BLaER1 treated with 17β-estradiol and CSF1 and Interleukin-3, amounts not matched to agents 10 nM and 100 nM (cell line): ENCODE results near the gene DPEP1.
"Not testable (repeated sequence)": the region's sequence is repeated elsewhere in the genome, so short reads cannot be mapped to it uniquely, and the experiment has no call there.

Experiments used
- H3K27ac ChIP-seq, 11 experiments: shearing (Covaris generic); formaldehyde crosslinking; 2 replicates each; pipeline ENCODE4 v1.8.1; 2022
- H3K27me3 ChIP-seq, 11 experiments: shearing (Covaris generic); formaldehyde crosslinking; 2 replicates each; pipeline ENCODE4 v1.8.1; 2022
- H3K36me3 ChIP-seq, 11 experiments: shearing (Covaris generic); formaldehyde crosslinking; 2 replicates each; pipeline ENCODE4 v1.8.1; 2022
- H3K4me1 ChIP-seq, 10 experiments: shearing (Covaris generic); formaldehyde crosslinking; 2 replicates each; pipeline ENCODE4 v1.8.1; 2022
- H3K4me2 ChIP-seq, 11 experiments: shearing (Covaris generic); formaldehyde crosslinking; 2 replicates each; pipeline ENCODE4 v1.8.1; 2022
- H3K4me3 ChIP-seq, 10 experiments: shearing (Covaris generic); formaldehyde crosslinking; 2 replicates each; pipeline ENCODE4 v1.8.1; 2022
- H3K9ac ChIP-seq, 11 experiments: shearing (Covaris generic); formaldehyde crosslinking; 2 replicates each; pipeline ENCODE4 v1.8.1; 2022
- H3K9me3 ChIP-seq, 11 experiments: shearing (Covaris generic); formaldehyde crosslinking; replicated peaks in 1 of 11; 2 replicates each; pipeline ENCODE4 v1.8.1; 2022
- H4K20me1 ChIP-seq, 11 experiments: shearing (Covaris generic); formaldehyde crosslinking; 2 replicates each; pipeline ENCODE4 v1.8.1; 2022
- Cebpa-rat ChIP-seq, 11 experiments: shearing (Covaris generic); IDR thresholded peaks; 2 replicates each; pipeline ENCODE4 v1.8.1; 2022

The DPEP1 gene

DNA sequence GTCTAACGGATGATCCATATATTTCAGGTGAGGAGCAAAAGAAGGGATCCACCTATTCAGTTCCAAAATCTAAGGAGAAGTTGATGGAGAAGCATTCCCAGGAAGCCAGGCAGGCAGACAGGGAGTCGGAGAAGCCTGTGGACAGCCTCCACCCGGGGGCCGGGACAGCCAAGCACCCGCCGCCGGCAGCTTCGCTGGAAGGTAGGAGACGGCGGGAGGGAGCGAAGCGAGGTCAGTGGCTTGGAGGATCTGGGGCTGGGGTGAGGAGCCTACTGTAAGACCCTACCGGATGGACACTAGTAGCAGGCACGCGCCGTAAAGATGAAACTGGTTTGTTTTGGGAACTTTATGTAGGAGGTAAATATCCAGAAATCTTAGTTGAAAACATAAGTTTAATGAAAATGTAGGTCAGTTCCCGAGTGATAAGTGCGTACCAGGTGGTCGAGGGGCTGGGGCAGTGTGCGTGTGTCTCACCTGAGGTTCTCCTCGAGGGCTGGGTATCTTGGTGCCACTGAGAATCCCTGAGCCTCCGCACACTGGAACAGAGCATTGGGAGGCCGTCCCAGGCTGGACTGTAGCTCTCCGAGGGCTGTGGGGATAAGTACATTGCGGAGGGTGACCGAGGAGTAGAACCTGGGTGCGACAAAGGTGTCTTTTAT, 44.9 kb downstream of the DPEP1 start:
- Histone ChIP-seq H3K27me3 (no peaks in the 10 kb centered on the region), H3K9ac (peak overlapping the region; percentile 90 to 99 (median 95)), H3K27ac (peak overlapping the region in 10 of 11 experiments; percentile 85 to 94 (median 90); a peak in 20 of 22 replicates), H3K4me3 (peak overlapping the region; percentile 77 to 99 (median 93)), H4K20me1 (peaks cover 20 to 60% (median 30%) of the 10 kb centered on the region in 11 experiments; a peak in 21 of 22 replicates), H3K36me3 (peaks cover 20 to 56% (median 49%) of the 10 kb centered on the region in 11 experiments), H3K4me1 (peaks cover 29 to 48% (median 37%) of the 10 kb centered on the region in 10 experiments), H3K4me2 (peak overlapping the region; percentile 87 to 99 (median 94)), H3K9me3 (no peaks in the 10 kb centered on the region)
- TF ChIP-seq Cebpa-rat (IDR thresholded peaks at IDR 0.05): no peak

DNA sequence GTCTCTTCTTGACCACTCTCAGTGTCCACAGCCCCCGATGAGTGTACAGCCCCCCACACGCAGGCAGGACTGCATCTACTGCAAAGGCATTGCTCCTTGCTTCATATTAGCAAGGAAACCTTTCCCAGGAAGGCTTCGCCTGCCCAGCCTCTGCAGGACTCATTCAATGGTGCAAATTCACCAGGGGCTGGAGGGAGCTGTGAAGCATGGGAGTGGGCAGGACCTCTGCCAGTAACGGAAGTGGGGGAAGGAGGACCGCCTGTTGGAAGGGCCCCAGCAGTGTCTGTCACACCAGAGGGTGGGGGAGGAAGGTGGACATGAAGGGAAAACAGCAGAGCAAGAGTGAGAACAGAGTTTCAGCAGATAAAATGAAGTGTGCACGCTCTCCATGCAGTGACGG, 46.7 kb downstream of the DPEP1 start:
- 0 out of 22 replicates have a peak overlapping the region, but pooled peaks of 5 of the 11 experiments have one; percentile 2 to 97 (median 92) for H3K4me2 ChIP-seq
- no peaks in the 10 kb centered on the region for H3K27me3 ChIP-seq
- H3K27ac ChIP-seq: no peak overlapping the region
- H4K20me1 ChIP-seq: peaks cover 6 to 43% (median 15%) of the 10 kb centered on the region in 11 experiments; a peak in 17 of 22 replicates
- H3K4me1 ChIP-seq: peaks cover 26 to 38% (median 33%) of the 10 kb centered on the region in 10 experiments
- no peak for TF ChIP-seq Cebpa-rat (IDR thresholded peaks at IDR 0.05)
- H3K36me3 ChIP-seq: peaks cover 15 to 58% (median 54%) of the 10 kb centered on the region in 11 experiments
- H3K9me3 ChIP-seq: peaks cover 0 to 4% (median 0%) of the 10 kb centered on the region in 11 experiments; a peak in 2 of 22 replicates
- no peak overlapping the region for H3K4me3 ChIP-seq
- peak overlapping the region in 4 of 11 experiments; percentile 2 to 92 (median 25); a peak in 1 of 22 replicates for H3K9ac ChIP-seq

DNA sequence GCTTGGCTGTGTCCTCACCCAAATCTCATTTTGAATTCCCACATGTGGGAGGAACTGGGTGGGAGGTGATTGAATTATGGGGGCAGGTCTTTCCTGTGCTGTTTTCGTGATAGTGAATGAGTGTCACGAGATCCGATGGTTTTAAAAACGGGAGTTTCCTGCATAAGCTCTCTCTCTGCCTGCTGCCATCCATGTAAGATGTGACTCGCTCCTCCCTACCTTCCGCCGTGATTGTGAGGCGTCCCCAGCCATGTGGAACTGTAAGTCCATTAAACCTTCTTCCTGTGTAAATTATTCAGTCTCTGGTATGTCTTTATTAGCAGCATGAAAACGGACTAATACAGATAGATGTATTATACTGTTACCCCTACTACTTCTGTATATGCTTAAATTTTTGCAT, 47.8 kb downstream of the DPEP1 start:
- H3K9me3 ChIP-seq: peaks cover 0 to 15% (median 6%) of the 10 kb centered on the region in 11 experiments; a peak in 17 of 22 replicates
- TF ChIP-seq Cebpa-rat (IDR thresholded peaks at IDR 0.05): no peak
- no peak overlapping the region for H3K9ac ChIP-seq
- H4K20me1 ChIP-seq: peaks cover 0 to 32% (median 5%) of the 10 kb centered on the region in 11 experiments; a peak in 8 of 22 replicates
- H3K27ac ChIP-seq: no peak overlapping the region
- no peak overlapping the region for H3K4me2 ChIP-seq
- no peaks in the 10 kb centered on the region for H3K27me3 ChIP-seq
- H3K4me1 ChIP-seq: peaks cover 15 to 28% (median 22%) of the 10 kb centered on the region in 10 experiments
- H3K36me3 ChIP-seq: peaks cover 15 to 66% (median 61%) of the 10 kb centered on the region in 11 experiments
- no peak overlapping the region for H3K4me3 ChIP-seq

DNA sequence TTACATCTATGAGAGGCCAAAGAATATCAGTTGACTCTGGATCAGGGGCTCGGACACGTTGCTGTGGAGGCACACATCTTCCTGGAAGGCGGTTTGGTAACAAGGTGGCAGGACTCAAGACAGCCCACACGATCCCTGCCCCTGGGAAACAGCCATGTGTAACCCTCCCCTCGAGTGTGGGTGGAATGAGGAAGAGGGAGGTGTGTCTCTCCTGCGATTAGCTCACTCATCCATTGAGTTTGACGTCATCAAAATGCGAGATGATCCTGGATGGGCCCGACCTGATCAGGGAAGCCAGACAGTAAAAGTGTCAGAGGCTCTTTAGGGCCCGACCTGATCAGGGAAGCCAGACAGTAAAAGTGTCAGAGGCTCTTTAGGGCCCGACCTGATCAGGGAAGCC, 50.8 kb downstream of the DPEP1 start:
- not testable (repeated sequence) for H3K4me2 ChIP-seq, H3K27ac ChIP-seq, H3K9ac ChIP-seq, H3K4me3 ChIP-seq, H3K27me3 ChIP-seq
- Histone ChIP-seq H3K4me1 (peaks cover 17 to 28% (median 23%) of the 10 kb centered on the region in 10 experiments), H4K20me1 (peaks cover 0 to 25% (median 0%) of the 10 kb centered on the region in 11 experiments; a peak in 5 of 22 replicates), H3K9me3 (peaks cover 0 to 24% (median 12%) of the 10 kb centered on the region in 11 experiments; a peak in 18 of 22 replicates), H3K36me3 (peaks cover 15 to 72% (median 65%) of the 10 kb centered on the region in 11 experiments)

DNA sequence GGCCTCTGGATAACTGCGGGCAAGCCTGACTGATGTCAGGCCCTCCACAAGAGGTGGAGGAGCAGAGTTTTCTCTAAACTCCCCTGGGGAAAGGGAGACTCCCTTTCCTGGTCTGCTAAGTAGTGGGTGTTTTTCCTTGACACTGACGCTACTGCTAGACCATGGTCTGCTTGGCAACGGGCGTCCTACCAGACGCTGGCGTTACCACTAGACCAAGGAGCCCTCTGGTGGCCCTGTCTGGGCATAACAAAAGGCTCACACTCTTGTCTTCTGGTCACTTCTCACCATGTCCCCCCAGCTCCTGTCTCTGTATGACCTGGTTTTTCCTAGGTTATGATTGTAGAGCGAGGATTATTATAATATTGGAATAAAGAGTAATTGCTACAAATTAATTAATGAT, 53.6 kb downstream of the DPEP1 start:
- H3K4me2 ChIP-seq, H3K27ac ChIP-seq, H3K27me3 ChIP-seq, H3K9ac ChIP-seq, H4K20me1 ChIP-seq, H3K4me3 ChIP-seq: not testable (repeated sequence)
- peaks cover 5 to 51% (median 42%) of the 10 kb centered on the region in 11 experiments; a peak in 21 of 22 replicates for H3K36me3 ChIP-seq
- H3K9me3 ChIP-seq: peaks cover 0 to 24% (median 12%) of the 10 kb centered on the region in 11 experiments; a peak in 18 of 22 replicates
- peaks cover 17 to 26% (median 22%) of the 10 kb centered on the region in 10 experiments for H3K4me1 ChIP-seq

DNA sequence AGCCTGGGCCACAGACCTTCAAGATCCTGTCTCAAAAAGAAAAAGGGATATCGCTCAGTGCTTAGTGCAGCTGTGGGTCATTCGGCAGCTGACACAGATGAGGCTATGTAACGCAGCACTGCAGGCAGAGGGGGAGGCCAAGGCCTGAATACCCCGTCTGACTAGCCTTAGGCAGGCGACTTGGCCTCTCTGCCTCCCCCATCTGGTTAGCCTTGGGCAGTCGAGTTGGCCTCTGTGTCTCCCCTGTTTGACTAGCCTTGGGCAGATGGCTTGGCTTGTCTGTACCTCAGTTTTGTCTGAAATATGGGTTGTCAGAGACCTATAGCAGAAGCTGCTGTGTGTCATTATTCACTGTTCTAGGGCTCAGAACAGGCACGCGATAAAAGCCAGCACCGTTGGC, 54.2 kb downstream of the DPEP1 start:
- peak overlapping the region in 10 of 11 experiments; percentile 49 to 81 (median 65); a peak in 19 of 22 replicates for H3K4me2 ChIP-seq
- peaks cover 0 to 8% (median 0%) of the 10 kb centered on the region in 11 experiments; a peak in 4 of 22 replicates for H4K20me1 ChIP-seq
- no peak overlapping the region for H3K4me3 ChIP-seq
- peak overlapping the region in 1 of 11 experiments; percentile 1; a peak in 1 of 22 replicates for H3K27ac ChIP-seq
- H3K9ac ChIP-seq: peak overlapping the region in 4 of 11 experiments; percentile 24 to 48 (median 42); a peak in 2 of 22 replicates
- peaks cover 5 to 45% (median 36%) of the 10 kb centered on the region in 11 experiments; a peak in 21 of 22 replicates for H3K36me3 ChIP-seq
- H3K4me1 ChIP-seq: peaks cover 17 to 26% (median 22%) of the 10 kb centered on the region in 10 experiments
- H3K9me3 ChIP-seq: peaks cover 0 to 24% (median 12%) of the 10 kb centered on the region in 11 experiments; a peak in 18 of 22 replicates
- no peak for TF ChIP-seq Cebpa-rat (IDR thresholded peaks at IDR 0.05)
- no peaks in the 10 kb centered on the region for H3K27me3 ChIP-seq

DNA sequence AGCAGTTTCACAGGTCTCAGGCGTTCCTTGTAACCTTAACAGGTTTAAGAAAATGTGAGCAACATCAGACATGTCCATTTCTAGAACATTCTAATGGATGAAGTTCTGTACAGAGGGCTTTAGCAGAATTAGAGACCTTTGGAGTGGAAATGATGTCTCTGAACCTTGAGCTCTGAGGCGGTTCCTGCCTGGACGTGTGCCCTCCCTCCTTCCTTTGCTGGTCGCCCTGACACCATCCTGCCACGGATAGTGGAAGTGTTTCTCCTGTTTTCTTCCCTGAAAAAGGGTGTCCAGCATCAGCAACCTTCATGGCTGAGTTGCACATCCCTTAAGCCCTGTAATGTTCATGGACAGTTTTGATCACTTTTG, 55.3 kb downstream of the DPEP1 start:
- H3K9me3 ChIP-seq: peaks cover 0 to 24% (median 12%) of the 10 kb centered on the region in 11 experiments; a peak in 18 of 22 replicates
- H3K9ac ChIP-seq: peak overlapping the region; percentile 16 to 60 (median 37); a peak in 14 of 22 replicates
- H3K27ac ChIP-seq: peak overlapping the region in 4 of 11 experiments; percentile 15 to 28 (median 24); a peak in 5 of 22 replicates
- TF ChIP-seq Cebpa-rat (IDR thresholded peaks at IDR 0.05): no peak
- H4K20me1 ChIP-seq: peaks cover 0 to 8% (median 0%) of the 10 kb centered on the region in 11 experiments; a peak in 4 of 22 replicates
- H3K4me3 ChIP-seq: no peak overlapping the region; a peak in 2 of 20 replicates
- H3K36me3 ChIP-seq: peaks cover 0 to 34% (median 25%) of the 10 kb centered on the region in 11 experiments; a peak in 17 of 22 replicates
- H3K27me3 ChIP-seq: no peaks in the 10 kb centered on the region
- H3K4me2 ChIP-seq: peak overlapping the region; percentile 49 to 81 (median 66)
- peaks cover 17 to 26% (median 22%) of the 10 kb centered on the region in 10 experiments for H3K4me1 ChIP-seq

DNA sequence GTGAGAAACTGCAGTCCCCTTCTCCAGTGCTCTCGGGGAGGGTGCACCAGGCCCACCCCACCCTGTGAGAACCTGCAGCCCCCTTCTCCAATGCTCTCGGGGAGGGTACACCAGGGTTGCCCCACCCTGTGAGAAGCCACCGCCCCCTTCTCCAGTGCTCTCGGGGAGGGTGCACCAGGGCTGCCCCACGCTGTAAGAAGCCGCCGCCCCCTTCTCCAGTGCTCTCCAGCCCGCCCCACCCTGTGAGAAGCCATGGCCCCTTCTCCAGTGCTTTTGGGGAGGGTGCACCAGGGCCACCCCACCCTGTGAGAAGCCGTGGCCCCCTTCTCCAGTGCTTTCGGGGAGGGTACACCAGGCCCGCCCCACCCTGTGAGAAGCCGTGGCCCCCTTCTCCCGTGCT, 56.3 kb downstream of the DPEP1 start:
- no peak overlapping the region for H3K4me3 ChIP-seq
- H3K36me3 ChIP-seq: peaks cover 0 to 29% (median 17%) of the 10 kb centered on the region in 11 experiments; a peak in 17 of 22 replicates
- H3K4me1 ChIP-seq: peaks cover 17 to 26% (median 20%) of the 10 kb centered on the region in 10 experiments
- H3K9me3 ChIP-seq: peaks cover 0 to 25% (median 13%) of the 10 kb centered on the region in 11 experiments; a peak in 18 of 22 replicates
- TF ChIP-seq Cebpa-rat (IDR thresholded peaks at IDR 0.05): no peak
- no peak overlapping the region for H3K9ac ChIP-seq
- H3K27ac ChIP-seq: no peak overlapping the region
- H4K20me1 ChIP-seq: peaks cover 0 to 8% (median 0%) of the 10 kb centered on the region in 11 experiments; a peak in 4 of 22 replicates
- no peaks in the 10 kb centered on the region for H3K27me3 ChIP-seq
- no peak overlapping the region for H3K4me2 ChIP-seq
